Spleen (tissue), 11 donors: ENCODE results near the gene ADM2. TPM values are rescaled to one million over a fixed set of nuclear protein-coding genes. Genes with fewer than 3 reads are reported as not detected.

ENCODE experiments used
- DNase-seq: peaks from one replicate; pipeline ENCODE4 v3.0.0-alpha.2; 2020
- H3K27ac ChIP-seq, 8 donors: fragments of 200-600 bp; sonication (generic) in 7 of 8; 1 replicate in 4 of 8; 2 replicates in 4 of 8; pipeline versions ENCODE4 v1.5.0 to v1.8.0; 2016 to 2021; ENCODE audit warnings: inconsistent platforms in 4 of 8, mild to moderate bottlenecking in 4 of 8, moderate library complexity in 1 of 8
- H3K27me3 ChIP-seq, 7 donors: fragments of 200-600 bp; sonication (generic) in 6 of 7; replicated peaks in 1 of 7; 1 replicate in 4 of 7; 2 replicates in 3 of 7; pipeline versions ENCODE4 v1.5.0 to v1.8.0; 2016 to 2021; ENCODE audit warnings: inconsistent platforms in 3 of 7, mild to moderate bottlenecking in 1 of 7
- H3K36me3 ChIP-seq, 6 donors: fragments of 200-600 bp; sonication (generic) in 5 of 6; 1 replicate in 4 of 6; 2 replicates in 2 of 6; pipeline versions ENCODE4 v1.5.0 to v1.8.0; 2016 to 2021; ENCODE audit warnings: inconsistent platforms in 2 of 6
- H3K4me1 ChIP-seq, 6 donors: fragments of 200-600 bp; sonication (generic) in 5 of 6; 1 replicate in 3 of 6; 2 replicates in 3 of 6; pipeline versions ENCODE4 v1.5.0 to v1.8.0; 2016 to 2021; ENCODE audit warnings: inconsistent platforms in 3 of 6
- H3K4me3 ChIP-seq, 8 donors: fragments of 200-600 bp; sonication (generic) in 7 of 8; 1 replicate in 4 of 8; 2 replicates in 4 of 8; pipeline versions ENCODE4 v1.5.0 to v1.8.0; 2016 to 2021; ENCODE audit warnings: inconsistent platforms in 4 of 8, mild to moderate bottlenecking in 4 of 8, moderate library complexity in 2 of 8
- H3K9me3 ChIP-seq, 8 donors: fragments of 200-600 bp; sonication (generic) in 7 of 8; 1 replicate in 4 of 8; 2 replicates in 4 of 8; pipeline versions ENCODE4 v1.5.0 to v1.8.0; 2016 to 2021; ENCODE audit warnings: inconsistent platforms in 4 of 8
- POLR2A ChIP-seq, 3 donors: fragments of 450-650 bp; IDR thresholded peaks; one replicate each; pipeline ENCODE4 v1.5.1; 2017; ENCODE audit warnings: antibody characterized with exemption in 3 of 3, mild to moderate bottlenecking in 1 of 3
- POLR2AphosphoS5 ChIP-seq, 3 donors: sonication (generic); formaldehyde crosslinking; IDR thresholded peaks; one replicate each; pipeline ENCODE4 v1.5.1; 2017; ENCODE audit warnings: antibody characterized with exemption in 3 of 3
- WGBS, 5 donors: extraction: QIAGEN DNeasy Blood & Tissue Kit in 3 of 5; methylation state at CpG; one replicate each; pipeline versions ENCODE4 v1.1.5 to v1.1.7; 2013 to 2018; 5-methylcytosine and 5-hydroxymethylcytosine counted together
- intact Hi-C: fragments of 100-400 bp; cut with DNase I; formaldehyde crosslinking; loops from one replicate; pipeline ENCODE4 v1.15.0; 2023; ENCODE audit warnings: low total_unique reads
- polyA plus RNA-seq, 3 donors: library from polyadenylated mRNA; stranded (reverse); fragments of 200-250 nt; gene quantifications; one replicate each; pipeline ENCODE4 v1.2.1, GENCODE V29; 2013
- total RNA-seq, 7 donors: library from RNA; depleted of rRNA in 3 of 7; stranded (reverse); fragments of >200 nt in 3 of 7; fragmentation: NEBNext Ultra II Directional in 4 of 7; extraction: Animal tissue kit (Norgen Biotek cat#: 25700) in 4 of 7; gene quantifications; one replicate each; pipeline versions ENCODE4 v1.1.0 to v1.2.1, GENCODE V29; 2016 to 2021
- TF ChIP-seq, protein P1 (sequence below), 11 experiments: fragments of 200-600 bp in 7 of 11; fragments of 450-650 bp in 4 of 11; sonication (generic) in 4 of 11; IDR thresholded peaks in 8 of 11; conservative IDR thresholded peaks in 3 of 11; 1 replicate in 7 of 11; 2 replicates in 4 of 11; pipeline versions ENCODE4 v1.4.0 to v1.8.0; 2016 to 2021; ENCODE audit warnings: antibody characterized with exemption in 11 of 11, inconsistent platforms in 4 of 11, mild to moderate bottlenecking in 1 of 11
- donor health status: healthy with polysubstance abuse.
- donor health status: DM: no; HTN: no; CAD: no; lungs with moderate emphysema.
- donor health status: DM: no; HTN: no; CAD: no.
- donor health status: Bipolar disorder and iron deficiency.
- donor health status: healthy.
- donor health status: DM: no; HTN: no; CAD: no.
- donor health status: DM: yes; HTN: yes; CAD: no.

Gene ADM2
- total and polyA plus RNA-seq, 10 donors, result 0.74 to 3.5 (median 2.0) TPM

DNA sequence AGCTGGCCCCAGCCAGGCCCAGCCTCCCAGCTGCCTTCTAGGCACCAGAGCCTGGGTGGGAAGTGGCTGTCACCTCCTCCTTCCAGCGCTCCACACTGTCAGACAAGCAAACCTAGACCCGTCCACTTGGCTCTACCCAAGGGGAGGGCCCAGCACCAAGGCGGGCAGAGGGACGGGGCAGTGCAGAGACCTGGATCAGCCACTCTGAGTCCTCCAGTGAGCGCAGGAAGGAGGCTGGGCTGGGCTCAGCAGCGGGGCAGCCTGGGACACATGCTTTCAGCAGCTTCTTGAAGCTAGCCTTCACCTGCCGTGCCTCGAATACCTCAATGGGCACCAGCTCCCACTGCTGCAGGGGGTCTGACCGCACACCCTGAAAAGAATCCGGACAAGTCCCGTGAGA lies 25.3 kb upstream of the ADM2 start:
- intact Hi-C loops, result no loop called here
- Histone ChIP-seq H3K36me3 (peaks cover 0 to 100% (median 73%) of the 10 kb centered on the region in 6 donors), H3K27ac (no peak overlapping the region), H3K27me3 (no peaks in the 10 kb centered on the region), H3K4me1 (no peaks in the 10 kb centered on the region), H3K4me3 (no peak overlapping the region), H3K9me3 (no peaks in the 10 kb centered on the region)
- TF ChIP-seq, protein P1, sequence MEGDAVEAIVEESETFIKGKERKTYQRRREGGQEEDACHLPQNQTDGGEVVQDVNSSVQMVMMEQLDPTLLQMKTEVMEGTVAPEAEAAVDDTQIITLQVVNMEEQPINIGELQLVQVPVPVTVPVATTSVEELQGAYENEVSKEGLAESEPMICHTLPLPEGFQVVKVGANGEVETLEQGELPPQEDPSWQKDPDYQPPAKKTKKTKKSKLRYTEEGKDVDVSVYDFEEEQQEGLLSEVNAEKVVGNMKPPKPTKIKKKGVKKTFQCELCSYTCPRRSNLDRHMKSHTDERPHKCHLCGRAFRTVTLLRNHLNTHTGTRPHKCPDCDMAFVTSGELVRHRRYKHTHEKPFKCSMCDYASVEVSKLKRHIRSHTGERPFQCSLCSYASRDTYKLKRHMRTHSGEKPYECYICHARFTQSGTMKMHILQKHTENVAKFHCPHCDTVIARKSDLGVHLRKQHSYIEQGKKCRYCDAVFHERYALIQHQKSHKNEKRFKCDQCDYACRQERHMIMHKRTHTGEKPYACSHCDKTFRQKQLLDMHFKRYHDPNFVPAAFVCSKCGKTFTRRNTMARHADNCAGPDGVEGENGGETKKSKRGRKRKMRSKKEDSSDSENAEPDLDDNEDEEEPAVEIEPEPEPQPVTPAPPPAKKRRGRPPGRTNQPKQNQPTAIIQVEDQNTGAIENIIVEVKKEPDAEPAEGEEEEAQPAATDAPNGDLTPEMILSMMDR (IDR thresholded peaks at IDR 0.05 in 8 of 11, conservative IDR thresholded peaks at IDR 0.05 in 3 of 11), result no peak
- TF ChIP-seq POLR2AphosphoS5 (IDR thresholded peaks at IDR 0.05) (no peak), POLR2A (IDR thresholded peaks at IDR 0.05) (no peak)
- WGBS, 5 donors, result 92 to 98% (median 97%) methylated on average over 10 to 11 of the region's 11 CpGs
- DNase-seq, result no peak

DNA sequence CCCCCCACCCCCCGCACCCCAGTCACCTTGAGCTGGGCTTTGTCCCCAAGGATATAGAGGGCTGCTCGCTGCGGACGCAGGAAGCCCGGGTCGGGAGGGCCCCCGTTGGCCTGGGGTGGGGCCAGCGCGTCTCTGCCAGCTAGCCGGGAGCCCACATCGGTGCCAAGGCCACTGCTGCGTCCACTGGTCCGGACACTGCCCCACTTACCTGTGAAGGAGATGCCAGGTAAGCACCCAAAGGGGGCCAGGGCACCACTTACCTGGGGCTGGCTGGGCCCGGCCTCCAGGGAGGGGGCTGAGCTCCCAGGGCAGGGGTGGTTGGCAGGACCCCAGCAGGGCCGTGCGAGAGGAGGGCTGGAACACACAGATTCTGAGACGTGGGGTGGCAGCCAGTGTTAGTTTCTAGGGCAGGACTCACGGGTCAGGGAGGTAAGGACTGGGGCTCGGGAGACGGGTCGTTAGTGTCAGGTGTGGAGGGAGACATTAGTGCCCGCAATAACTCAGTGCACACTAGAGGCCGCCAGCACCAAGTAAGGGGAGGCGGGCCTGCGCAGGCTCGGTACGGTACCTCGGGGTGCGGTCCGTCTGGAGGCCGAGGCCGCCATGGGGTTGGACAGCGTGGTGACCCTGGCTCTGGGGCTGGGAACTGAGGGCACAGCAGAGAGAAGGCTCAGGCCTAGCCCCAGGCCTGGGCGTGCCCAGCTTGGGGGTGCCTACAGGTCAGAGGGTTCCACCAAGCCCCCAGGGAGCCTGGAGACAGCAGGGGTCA lies 24.7 kb upstream of the ADM2 start:
- Histone ChIP-seq H3K4me3 (no peak overlapping the region), H3K27me3 (no peaks in the 10 kb centered on the region), H3K9me3 (no peaks in the 10 kb centered on the region), H3K27ac (no peak overlapping the region), H3K36me3 (peaks cover 0 to 100% (median 79%) of the 10 kb centered on the region in 6 donors), H3K4me1 (no peaks in the 10 kb centered on the region)
- TF ChIP-seq, protein P1 (IDR thresholded peaks at IDR 0.05 in 8 of 11, conservative IDR thresholded peaks at IDR 0.05 in 3 of 11), result no peak
- TF ChIP-seq POLR2AphosphoS5 (IDR thresholded peaks at IDR 0.05) (peak in 1 of 3 donors; percentile 62), POLR2A (IDR thresholded peaks at IDR 0.05) (no peak)
- no peak for DNase-seq
- intact Hi-C loops, result no loop called here
- 85 to 92% (median 89%) methylated on average over 20 to 34 of the region's 34 CpGs for WGBS, 5 donors

DNA sequence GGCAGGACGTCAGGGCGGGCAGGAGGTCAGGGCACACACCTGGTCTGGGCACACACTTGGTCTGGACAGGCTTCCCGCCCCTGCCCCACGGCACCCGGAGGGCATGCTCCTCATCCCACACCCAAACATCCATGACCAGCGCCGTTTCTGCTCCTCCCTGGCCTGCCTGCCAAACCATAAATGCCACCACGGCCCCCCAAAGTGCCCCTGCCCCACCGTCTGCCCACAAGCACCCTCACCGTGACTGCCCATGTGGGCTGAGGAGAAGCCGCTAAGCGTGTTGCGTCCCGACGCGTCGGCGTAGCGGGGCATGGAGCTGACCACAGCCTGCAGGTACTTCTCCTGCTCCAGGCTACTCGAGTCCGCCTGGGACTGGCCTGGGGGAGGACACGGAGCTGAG lies 22.3 kb upstream of the ADM2 start:
- H3K4me1 ChIP-seq, result no peaks in the 10 kb centered on the region
- H3K27me3 ChIP-seq, result no peaks in the 10 kb centered on the region
- H3K9me3 ChIP-seq, result no peaks in the 10 kb centered on the region
- H3K4me3 ChIP-seq, result no peak overlapping the region
- 90 to 95% (median 92%) methylated on average over 22 of the region's 22 CpGs for WGBS, 5 donors
- DNase-seq, result no peak
- H3K36me3 ChIP-seq, result peaks cover 0 to 100% (median 96%) of the 10 kb centered on the region in 6 donors
- no peak overlapping the region for H3K27ac ChIP-seq
- intact Hi-C loops, result no loop called here
- peak in 2 of 3 donors; percentile 7 to 43 for TF ChIP-seq POLR2AphosphoS5 (IDR thresholded peaks at IDR 0.05)
- TF ChIP-seq, protein P1 (IDR thresholded peaks at IDR 0.05 in 8 of 11, conservative IDR thresholded peaks at IDR 0.05 in 3 of 11), result no peak
- TF ChIP-seq POLR2A (IDR thresholded peaks at IDR 0.05), result no peak

DNA sequence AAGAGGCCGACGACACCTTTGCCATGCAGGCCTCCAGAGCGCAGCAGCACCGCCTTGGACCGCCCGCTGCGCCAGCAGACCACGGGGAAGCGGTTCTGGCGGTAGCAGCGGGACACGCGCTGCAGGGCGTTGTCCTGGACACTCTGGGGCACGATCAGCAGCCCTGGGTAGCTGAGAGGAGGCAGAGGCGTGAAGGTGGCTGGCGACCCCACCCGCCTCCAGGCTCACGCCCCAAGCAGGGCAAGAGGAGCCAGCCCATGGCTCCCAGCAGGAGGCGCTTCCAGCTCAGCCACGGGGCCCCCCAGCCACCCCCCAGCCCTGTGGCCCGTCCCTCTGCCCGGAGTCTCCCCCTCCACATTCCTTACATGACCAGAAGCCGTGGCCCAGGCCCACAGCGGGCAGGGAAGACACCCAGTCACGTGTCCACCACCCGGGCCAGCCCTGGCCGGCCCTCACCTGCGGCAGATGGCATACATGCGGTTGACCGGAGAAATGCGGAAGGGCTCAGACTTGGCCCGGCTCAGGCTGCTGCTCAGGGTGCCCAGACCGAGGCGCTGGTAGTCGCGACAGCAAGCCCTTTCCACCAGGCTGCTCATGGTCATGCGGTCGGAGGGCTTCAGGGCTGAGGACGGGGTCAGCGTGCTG lies 21.7 kb upstream of the ADM2 start:
- no peak for DNase-seq
- no peak overlapping the region for H3K27ac ChIP-seq
- no peaks in the 10 kb centered on the region for H3K27me3 ChIP-seq
- no peaks in the 10 kb centered on the region for H3K4me1 ChIP-seq
- no peak overlapping the region for H3K4me3 ChIP-seq
- H3K9me3 ChIP-seq, result no peaks in the 10 kb centered on the region
- H3K36me3 ChIP-seq, result peaks cover 4 to 100% (median 96%) of the 10 kb centered on the region in 6 donors
- WGBS, 5 donors, result 93 to 96% (median 95%) methylated on average over 25 to 41 of the region's 41 CpGs
- TF ChIP-seq POLR2AphosphoS5 (IDR thresholded peaks at IDR 0.05), result peak in 1 of 3 donors; percentile 62
- TF ChIP-seq, protein P1 (IDR thresholded peaks at IDR 0.05 in 8 of 11, conservative IDR thresholded peaks at IDR 0.05 in 3 of 11), result peak in 1 of 11 experiments; percentile 21
- TF ChIP-seq POLR2A (IDR thresholded peaks at IDR 0.05), result no peak
- intact Hi-C loops, result no loop called here
